Esophagus muscularis mucosa (tissue), 4 donors: ENCODE measurements around the gene MAPK4. TPM values are rescaled to one million over a fixed set of nuclear protein-coding genes. Genes with fewer than 3 reads are reported as not detected.
"Not testable (repeated sequence)": the region's sequence is repeated elsewhere in the genome, so short reads cannot be mapped to it uniquely, and the experiment has no call there.

Source experiments
- DNase-seq: peaks from one replicate; pipeline ENCODE4 v3.0.0-alpha.2; 2017; ENCODE audit errors: extremely low spot score
- H3K27ac ChIP-seq, 4 donors: fragments of 200-600 bp; sonication (generic); replicated peaks in 1 of 4; 1 replicate in 3 of 4; 2 replicates in 1 of 4; pipeline ENCODE4 v1.5.1; 2016 to 2019; ENCODE audit warnings: mild to moderate bottlenecking in 1 of 4
- H3K27me3 ChIP-seq, 4 donors: fragments of 200-600 bp; sonication (generic); one replicate each; pipeline versions ENCODE4 v1.5.1 to v1.6.0; 2016 to 2019
- H3K36me3 ChIP-seq, 4 donors: fragments of 200-600 bp; sonication (generic); one replicate each; pipeline ENCODE4 v1.5.1; 2016 to 2019
- H3K4me1 ChIP-seq, 4 donors: fragments of 200-600 bp; sonication (generic); one replicate each; pipeline ENCODE4 v1.5.1; 2016 to 2019
- H3K4me3 ChIP-seq, 4 donors: fragments of 200-600 bp; sonication (generic); 1 replicate in 2 of 4; 2 replicates in 2 of 4; pipeline ENCODE4 v1.5.1; 2016 to 2019; ENCODE audit warnings: mild to moderate bottlenecking in 4 of 4, moderate library complexity in 1 of 4
- H3K9me3 ChIP-seq, 4 donors: fragments of 200-600 bp; sonication (generic); 1 replicate in 3 of 4; 2 replicates in 1 of 4; pipeline ENCODE4 v1.5.1; 2016 to 2019
- EP300 ChIP-seq: sonication (generic); formaldehyde crosslinking; IDR thresholded peaks from one replicate; pipeline ENCODE4 v1.6.1; 2017; ENCODE audit warnings: antibody characterized with exemption
- POLR2A ChIP-seq: fragments of 450-650 bp; IDR thresholded peaks from one replicate; pipeline ENCODE4 v1.6.1; 2017; ENCODE audit warnings: antibody characterized with exemption, moderate library complexity, mild to moderate bottlenecking, low read depth
- POLR2AphosphoS5 ChIP-seq, 2 donors: sonication (generic); formaldehyde crosslinking; IDR thresholded peaks; one replicate each; pipeline ENCODE4 v1.6.1; 2017; ENCODE audit warnings: antibody characterized with exemption in 2 of 2
- WGBS: methylation state at CpG from one replicate; pipeline ENCODE4 v1.1.5; 2018; 5-methylcytosine and 5-hydroxymethylcytosine counted together
- intact Hi-C: fragments of 100-400 bp; cut with DNase I; formaldehyde crosslinking; loops from one replicate; pipeline ENCODE4 v1.15.1; 2023
- total RNA-seq, 4 donors: library from RNA; depleted of rRNA; stranded (reverse); fragments of >200 nt; gene quantifications; one replicate each; pipeline versions ENCODE4 v1.1.0 to v1.2.1, GENCODE V29; 2016
- TF ChIP-seq, protein P1 (sequence below), 3 experiments: fragments of 200-600 bp in 2 of 3; fragments of 450-650 bp in 1 of 3; sonication (generic) in 2 of 3; IDR thresholded peaks; one replicate each; pipeline ENCODE4 v1.5.1; 2017 to 2019; ENCODE audit warnings: antibody characterized with exemption in 3 of 3, mild to moderate bottlenecking in 2 of 3, moderate library complexity in 1 of 3

Gene MAPK4
- total RNA-seq, 4 donors from 2014 or later: 6.2 to 14.5 (median 9.6) TPM

DNA sequence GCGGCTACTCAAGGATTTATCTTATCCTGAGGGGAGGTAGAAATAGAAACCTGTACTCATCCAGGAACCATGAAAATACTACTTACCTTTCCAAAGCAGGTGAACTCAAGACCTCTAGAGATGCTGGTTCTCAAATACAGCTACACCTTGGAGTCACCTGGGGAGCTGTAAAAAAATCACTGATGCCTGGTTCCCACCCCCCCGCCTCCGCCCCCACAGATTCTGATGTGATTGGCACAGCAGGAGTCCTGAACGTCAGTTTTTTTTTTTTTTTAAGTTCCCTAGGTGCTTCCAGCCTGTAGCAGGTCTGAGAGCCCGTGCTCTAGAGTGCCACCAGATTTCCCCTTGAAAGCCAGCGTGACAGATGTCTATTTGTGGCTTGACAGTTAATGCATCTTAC, 146.3 kb downstream of the MAPK4 start:
- Histone ChIP-seq H3K27me3 (no peaks in the 10 kb centered on the region), H3K4me3 (no peak overlapping the region), H3K4me1 (peaks cover 0 to 18% (median 14%) of the 10 kb centered on the region in 4 donors), H3K36me3 (no peaks in the 10 kb centered on the region), H3K9me3 (no peaks in the 10 kb centered on the region), H3K27ac (no peak overlapping the region)
- WGBS: 88% methylated on average over 6 of the region's 6 CpGs
- no peak for DNase-seq
- TF ChIP-seq POLR2AphosphoS5 (IDR thresholded peaks at IDR 0.05) (no peak), POLR2A (no peak), EP300 (no peak)
- TF ChIP-seq, protein P1, sequence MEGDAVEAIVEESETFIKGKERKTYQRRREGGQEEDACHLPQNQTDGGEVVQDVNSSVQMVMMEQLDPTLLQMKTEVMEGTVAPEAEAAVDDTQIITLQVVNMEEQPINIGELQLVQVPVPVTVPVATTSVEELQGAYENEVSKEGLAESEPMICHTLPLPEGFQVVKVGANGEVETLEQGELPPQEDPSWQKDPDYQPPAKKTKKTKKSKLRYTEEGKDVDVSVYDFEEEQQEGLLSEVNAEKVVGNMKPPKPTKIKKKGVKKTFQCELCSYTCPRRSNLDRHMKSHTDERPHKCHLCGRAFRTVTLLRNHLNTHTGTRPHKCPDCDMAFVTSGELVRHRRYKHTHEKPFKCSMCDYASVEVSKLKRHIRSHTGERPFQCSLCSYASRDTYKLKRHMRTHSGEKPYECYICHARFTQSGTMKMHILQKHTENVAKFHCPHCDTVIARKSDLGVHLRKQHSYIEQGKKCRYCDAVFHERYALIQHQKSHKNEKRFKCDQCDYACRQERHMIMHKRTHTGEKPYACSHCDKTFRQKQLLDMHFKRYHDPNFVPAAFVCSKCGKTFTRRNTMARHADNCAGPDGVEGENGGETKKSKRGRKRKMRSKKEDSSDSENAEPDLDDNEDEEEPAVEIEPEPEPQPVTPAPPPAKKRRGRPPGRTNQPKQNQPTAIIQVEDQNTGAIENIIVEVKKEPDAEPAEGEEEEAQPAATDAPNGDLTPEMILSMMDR (IDR thresholded peaks at IDR 0.05): no peak
- intact Hi-C loops: no loop called here

DNA sequence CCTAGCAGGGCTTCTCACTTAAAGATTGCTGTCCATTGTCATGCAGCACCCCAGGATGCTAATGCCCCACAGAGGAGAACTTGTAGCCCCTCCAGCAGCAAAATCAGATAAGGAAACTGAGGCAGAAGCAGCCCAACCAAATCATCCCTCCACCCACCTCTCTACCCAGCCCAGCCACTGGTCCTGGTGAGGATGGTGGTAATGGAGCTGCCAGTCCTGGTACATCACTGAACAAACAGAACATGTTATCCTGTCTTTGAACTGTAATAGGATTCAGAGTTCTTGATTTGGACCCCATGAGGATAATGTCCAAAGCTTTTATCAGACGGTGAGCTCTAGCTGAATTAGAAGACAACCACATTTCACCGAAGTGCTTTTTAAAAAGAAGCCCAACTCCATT, 146.8 kb downstream of the MAPK4 start:
- WGBS: 96% methylated on average over 2 of the region's 2 CpGs
- H3K36me3 ChIP-seq: no peaks in the 10 kb centered on the region
- H3K4me3 ChIP-seq: no peak overlapping the region
- H3K4me1 ChIP-seq: peaks cover 0 to 18% (median 14%) of the 10 kb centered on the region in 4 donors
- no peak overlapping the region for H3K27ac ChIP-seq
- TF ChIP-seq POLR2A (no peak), POLR2AphosphoS5 (IDR thresholded peaks at IDR 0.05) (no peak), EP300 (no peak)
- TF ChIP-seq, protein P1 (IDR thresholded peaks at IDR 0.05): no peak
- DNase-seq: no peak
- no peaks in the 10 kb centered on the region for H3K27me3 ChIP-seq
- intact Hi-C loops: no loop called here
- H3K9me3 ChIP-seq: no peaks in the 10 kb centered on the region

DNA sequence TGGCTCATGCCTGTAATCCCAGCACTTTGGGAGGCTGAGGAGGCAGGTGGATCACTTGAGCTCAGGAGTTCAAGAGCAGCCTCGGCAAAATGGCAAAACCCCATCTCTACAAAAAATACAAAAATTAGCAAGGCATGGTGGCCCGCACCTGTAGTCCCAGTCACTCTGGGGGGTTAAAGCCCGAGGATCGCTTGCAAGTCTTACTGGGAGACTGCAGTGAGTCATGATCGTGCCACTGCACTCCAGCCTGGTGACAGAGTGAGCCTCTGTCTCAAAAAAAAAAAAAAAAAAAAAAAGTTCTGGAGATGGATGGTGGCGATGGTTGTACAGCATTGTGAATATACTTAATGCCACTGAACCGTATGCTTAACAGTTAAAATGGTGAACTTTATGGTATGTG, 147.4 kb downstream of the MAPK4 start:
- DNase-seq, H3K9me3 ChIP-seq, H3K27me3 ChIP-seq, intact Hi-C loops, H3K36me3 ChIP-seq, H3K4me3 ChIP-seq: not testable (repeated sequence)
- Histone ChIP-seq H3K4me1 (peaks cover 0 to 18% (median 14%) of the 10 kb centered on the region in 4 donors), H3K27ac (peak overlapping the region in 3 of 4 donors; percentile 46 to 59 (median 55))
- WGBS: 85% methylated on average over 7 of the region's 7 CpGs

DNA sequence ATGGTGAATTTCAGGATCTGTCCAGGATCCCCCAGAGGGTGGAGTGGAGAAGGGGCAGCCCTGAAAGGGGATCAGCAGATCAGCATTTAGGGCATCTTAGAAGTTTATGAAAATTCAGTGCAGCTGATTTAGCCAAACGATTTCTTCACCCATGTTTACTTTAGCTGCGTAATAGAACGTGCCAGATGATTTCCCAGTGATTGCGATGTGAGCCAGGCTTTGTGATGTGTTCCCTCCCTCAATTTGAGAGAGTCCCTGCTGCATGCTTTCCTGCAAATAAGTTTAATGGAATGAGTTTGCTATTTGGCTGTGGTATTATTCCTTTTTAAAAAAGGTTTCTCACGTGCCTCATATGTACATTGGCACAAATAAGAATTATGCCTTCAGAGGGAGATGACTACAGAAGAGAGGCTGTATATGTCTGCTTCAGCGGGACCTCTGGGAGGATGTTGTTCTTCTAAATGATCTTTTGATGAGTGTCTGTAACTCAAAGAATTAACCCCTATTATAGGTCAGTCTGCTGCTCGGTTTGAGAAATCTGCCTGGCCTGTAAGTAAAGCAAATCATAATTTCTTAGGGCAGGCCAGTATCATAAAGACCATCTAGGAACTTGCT, 148.1 kb downstream of the MAPK4 start:
- intact Hi-C loops: no loop called here
- H3K4me1 ChIP-seq: peaks cover 0 to 18% (median 14%) of the 10 kb centered on the region in 4 donors
- TF ChIP-seq POLR2A (no peak), POLR2AphosphoS5 (IDR thresholded peaks at IDR 0.05) (peak; percentile 58 to 66)
- WGBS: 23% methylated on average over 7 of the region's 7 CpGs
- no peak for DNase-seq
- no peaks in the 10 kb centered on the region for H3K9me3 ChIP-seq
- peak overlapping the region in 3 of 4 donors; percentile 46 to 59 (median 55) for H3K27ac ChIP-seq
- H3K36me3 ChIP-seq: no peaks in the 10 kb centered on the region
- no peaks in the 10 kb centered on the region for H3K27me3 ChIP-seq
- H3K4me3 ChIP-seq: no peak overlapping the region

DNA sequence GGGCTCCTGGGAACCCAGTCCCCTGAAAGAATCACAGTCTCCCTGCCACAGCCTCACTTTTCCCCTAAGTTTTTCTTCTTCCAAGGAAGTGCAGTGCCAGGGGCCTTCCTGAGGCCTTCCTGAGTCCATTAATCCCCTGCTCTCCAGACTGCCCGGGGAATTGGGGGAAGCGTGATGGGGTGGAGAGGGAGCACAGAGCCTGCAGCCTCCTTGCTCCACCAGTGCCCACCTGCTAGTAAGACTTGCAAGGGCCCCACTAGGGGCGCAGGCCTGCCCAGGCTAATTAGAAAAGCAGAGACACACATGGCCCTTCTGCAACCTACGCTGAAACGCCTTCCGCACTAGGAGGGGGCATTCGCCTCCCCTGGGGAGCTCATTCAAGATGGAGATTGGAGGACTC, 149.3 kb downstream of the MAPK4 start:
- TF ChIP-seq POLR2AphosphoS5 (IDR thresholded peaks at IDR 0.05) (no peak), POLR2A (no peak), EP300 (no peak)
- TF ChIP-seq, protein P1 (IDR thresholded peaks at IDR 0.05): no peak
- Histone ChIP-seq H3K9me3 (no peaks in the 10 kb centered on the region), H3K36me3 (no peaks in the 10 kb centered on the region), H3K27ac (no peak overlapping the region), H3K4me1 (peaks cover 0 to 18% (median 14%) of the 10 kb centered on the region in 4 donors), H3K27me3 (no peaks in the 10 kb centered on the region), H3K4me3 (no peak overlapping the region)
- no peak for DNase-seq
- intact Hi-C loops: no loop called here
- WGBS: 96% methylated on average over 7 of the region's 7 CpGs

DNA sequence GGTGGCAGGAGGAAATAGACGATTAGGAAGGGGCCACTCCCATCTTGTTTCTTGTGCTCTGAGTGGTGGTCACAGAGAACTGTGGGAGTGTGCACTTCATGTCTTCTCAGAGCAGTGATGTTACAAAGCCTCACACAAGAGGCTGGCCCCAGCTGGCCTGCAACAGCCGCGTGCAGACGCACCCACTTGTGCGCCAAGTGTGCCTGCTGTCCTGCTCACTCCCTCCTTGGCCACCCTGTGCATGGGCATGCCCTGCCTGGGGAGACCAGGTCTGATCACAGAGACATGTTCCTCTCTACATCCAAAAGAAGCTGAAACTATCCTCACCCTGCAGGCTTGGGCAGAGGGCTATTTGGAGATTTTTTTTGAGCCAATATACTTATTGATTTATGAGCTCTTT, 151.5 kb downstream of the MAPK4 start:
- no peaks in the 10 kb centered on the region for H3K27me3 ChIP-seq
- no peak overlapping the region for H3K4me3 ChIP-seq
- peaks cover 0 to 18% (median 14%) of the 10 kb centered on the region in 4 donors for H3K4me1 ChIP-seq
- no peaks in the 10 kb centered on the region for H3K36me3 ChIP-seq
- TF ChIP-seq POLR2AphosphoS5 (IDR thresholded peaks at IDR 0.05): no peak
- no peak for TF ChIP-seq POLR2A
- no peak for TF ChIP-seq EP300
- TF ChIP-seq, protein P1 (IDR thresholded peaks at IDR 0.05): no peak
- peaks cover 0 to 6% (median 0%) of the 10 kb centered on the region in 4 donors for H3K9me3 ChIP-seq
- DNase-seq: no peak
- WGBS: 61% methylated on average over 5 of the region's 5 CpGs
- no peak overlapping the region for H3K27ac ChIP-seq
- intact Hi-C loops: no loop called here
